GM12865 (cell line): ENCODE measurements around the gene IGSF9B.

Source experiments
- DNase-seq: peaks from one replicate; pipeline ENCODE4 v3.0.0; 2010; ENCODE audit warnings: low read depth
- H3K4me3 ChIP-seq: 2 replicates; pipeline ENCODE4 v1.5.1; 2011; ENCODE audit warnings: mild to moderate bottlenecking, low read depth, low read length, control low read depth
- CTCF ChIP-seq: IDR thresholded peaks from 2 replicates; pipeline ENCODE4 v1.5.1; 2011; ENCODE audit warnings: low read length, control low read depth, low read depth, inconsistent platforms; ENCODE audit not compliant: insufficient read depth; ENCODE audit errors: missing control alignments

The IGSF9B gene

GRCh38 chr11:133975488-133975849 is 18.7 kb upstream of the IGSF9B start:
- no peak for DNase-seq
- no peak for TF ChIP-seq CTCF
- no peak overlapping the region for H3K4me3 ChIP-seq

- no peak for TF ChIP-seq CTCF
- DNase-seq = no peak
- H3K4me3 ChIP-seq = no peak overlapping the region
Observed at GRCh38 chr11:133974836-133975487, 18.2 kb upstream of the IGSF9B start.

GRCh38 chr11:133971881-133972280 is 15.1 kb upstream of the IGSF9B start:
- DNase-seq = no peak
- no peak for TF ChIP-seq CTCF
- no peak overlapping the region for H3K4me3 ChIP-seq

- DNase-seq = no peak
- no peak overlapping the region for H3K4me3 ChIP-seq
- TF ChIP-seq CTCF = no peak
Observed at GRCh38 chr11:133969112-133969511, 12.3 kb upstream of the IGSF9B start.

GRCh38 chr11:133968300-133968699 is 11.5 kb upstream of the IGSF9B start:
- no peak overlapping the region for H3K4me3 ChIP-seq
- TF ChIP-seq CTCF = no peak
- DNase-seq = no peak

- no peak for TF ChIP-seq CTCF
- no peak overlapping the region for H3K4me3 ChIP-seq
Observed at GRCh38 chr11:133967599-133968238, 11.0 kb upstream of the IGSF9B start.

More at GRCh38 chr11:133967599-133968238, 11.0 kb upstream of the IGSF9B start:
- DNase-seq = no peak
